GM19452 (cell line): Measurements from ENCODE around the gene CAPN9.
"Not testable (repeated sequence)": the region's sequence is repeated elsewhere in the genome, so short reads cannot be mapped to it uniquely, and the experiment has no call there.

Experiments
- ATAC-seq: cut with Tn5 transposase; IDR thresholded peaks from one replicate; pipeline ENCODE4 v1.9.1; 2021; ENCODE audit not compliant: unreplicated experiment

The CAPN9 gene

GRCh38 chr1:230747890-230748800 lies 957 bp downstream of the CAPN9 start:
- no peak for ATAC-seq

- ATAC-seq, result no peak
Observed at GRCh38 chr1:230749150-230749549, 2.0 kb downstream of the CAPN9 start.

- no peak for ATAC-seq
Observed at GRCh38 chr1:230749635-230750034, 2.4 kb downstream of the CAPN9 start.

GRCh38 chr1:230750576-230750975 lies 3.4 kb downstream of the CAPN9 start:
- no peak for ATAC-seq

GRCh38 chr1:230750986-230751625 lies 3.9 kb downstream of the CAPN9 start:
- no peak for ATAC-seq

- no peak for ATAC-seq
Observed at GRCh38 chr1:230752407-230752806, 5.2 kb downstream of the CAPN9 start.

- ATAC-seq, result no peak
Observed at GRCh38 chr1:230753191-230753585, 6.0 kb downstream of the CAPN9 start.

- ATAC-seq, result no peak
Observed at GRCh38 chr1:230753586-230754251, 6.5 kb downstream of the CAPN9 start.

GRCh38 chr1:230754796-230755195 lies 7.6 kb downstream of the CAPN9 start:
- ATAC-seq, result no peak

GRCh38 chr1:230757856-230758708 lies 10.9 kb downstream of the CAPN9 start:
- no peak for ATAC-seq

GRCh38 chr1:230758709-230759368 lies 11.7 kb downstream of the CAPN9 start:
- ATAC-seq, result no peak

- ATAC-seq, result no peak
Observed at GRCh38 chr1:230759369-230760065, 12.3 kb downstream of the CAPN9 start.

- ATAC-seq, result no peak
Observed at GRCh38 chr1:230760360-230760827, 13.2 kb downstream of the CAPN9 start.

GRCh38 chr1:230761443-230762167 lies 14.4 kb downstream of the CAPN9 start:
- no peak for ATAC-seq

GRCh38 chr1:230763927-230764591 lies 16.9 kb downstream of the CAPN9 start:
- no peak for ATAC-seq

- no peak for ATAC-seq
Observed at GRCh38 chr1:230766318-230766717, 19.1 kb downstream of the CAPN9 start.

- ATAC-seq, result not testable (repeated sequence)
Observed at GRCh38 chr1:230767859-230768612, 20.8 kb downstream of the CAPN9 start.
